OCI-LY1 (cell line): Measurements from ENCODE around the gene TRIM56.

ENCODE experiments used
- EZH2 ChIP-seq: fragments of 200-600 bp; sonication (generic), shearing (Covaris generic); IDR thresholded peaks from 2 replicates; pipeline ENCODE4 v1.8.0; 2017; ENCODE audit warnings: borderline replicate concordance, mixed run types, mild to moderate bottlenecking, antibody characterized with exemption, low read length, moderate library complexity, mixed read lengths
- TF ChIP-seq, protein P1 (sequence below): fragments of 200-600 bp; sonication (generic), shearing (Covaris generic); IDR thresholded peaks from 2 replicates; pipeline ENCODE4 v1.5.1; 2017; ENCODE audit warnings: mild to moderate bottlenecking, antibody characterized with exemption, low read length, moderate library complexity, mixed read lengths

- TF ChIP-seq, protein P1, sequence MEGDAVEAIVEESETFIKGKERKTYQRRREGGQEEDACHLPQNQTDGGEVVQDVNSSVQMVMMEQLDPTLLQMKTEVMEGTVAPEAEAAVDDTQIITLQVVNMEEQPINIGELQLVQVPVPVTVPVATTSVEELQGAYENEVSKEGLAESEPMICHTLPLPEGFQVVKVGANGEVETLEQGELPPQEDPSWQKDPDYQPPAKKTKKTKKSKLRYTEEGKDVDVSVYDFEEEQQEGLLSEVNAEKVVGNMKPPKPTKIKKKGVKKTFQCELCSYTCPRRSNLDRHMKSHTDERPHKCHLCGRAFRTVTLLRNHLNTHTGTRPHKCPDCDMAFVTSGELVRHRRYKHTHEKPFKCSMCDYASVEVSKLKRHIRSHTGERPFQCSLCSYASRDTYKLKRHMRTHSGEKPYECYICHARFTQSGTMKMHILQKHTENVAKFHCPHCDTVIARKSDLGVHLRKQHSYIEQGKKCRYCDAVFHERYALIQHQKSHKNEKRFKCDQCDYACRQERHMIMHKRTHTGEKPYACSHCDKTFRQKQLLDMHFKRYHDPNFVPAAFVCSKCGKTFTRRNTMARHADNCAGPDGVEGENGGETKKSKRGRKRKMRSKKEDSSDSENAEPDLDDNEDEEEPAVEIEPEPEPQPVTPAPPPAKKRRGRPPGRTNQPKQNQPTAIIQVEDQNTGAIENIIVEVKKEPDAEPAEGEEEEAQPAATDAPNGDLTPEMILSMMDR = no peak
- TF ChIP-seq EZH2 = no peak
Measured at GRCh38 chr7:101108961-101109360, 23.7 kb downstream of the TRIM56 start.
